Measurements from ENCODE around the gene WASHC3. TPM values are rescaled to one million over a fixed set of nuclear protein-coding genes. Genes with fewer than 3 reads are reported as not detected.
"Not testable (repeated sequence)": the region's sequence is repeated elsewhere in the genome, so short reads cannot be mapped to it uniquely, and the experiment has no call there.

WASHC3 gene
- total RNA-seq, 4 donors from 2014 or later: 80.4 to 106 (median 87.1) TPM

DNA sequence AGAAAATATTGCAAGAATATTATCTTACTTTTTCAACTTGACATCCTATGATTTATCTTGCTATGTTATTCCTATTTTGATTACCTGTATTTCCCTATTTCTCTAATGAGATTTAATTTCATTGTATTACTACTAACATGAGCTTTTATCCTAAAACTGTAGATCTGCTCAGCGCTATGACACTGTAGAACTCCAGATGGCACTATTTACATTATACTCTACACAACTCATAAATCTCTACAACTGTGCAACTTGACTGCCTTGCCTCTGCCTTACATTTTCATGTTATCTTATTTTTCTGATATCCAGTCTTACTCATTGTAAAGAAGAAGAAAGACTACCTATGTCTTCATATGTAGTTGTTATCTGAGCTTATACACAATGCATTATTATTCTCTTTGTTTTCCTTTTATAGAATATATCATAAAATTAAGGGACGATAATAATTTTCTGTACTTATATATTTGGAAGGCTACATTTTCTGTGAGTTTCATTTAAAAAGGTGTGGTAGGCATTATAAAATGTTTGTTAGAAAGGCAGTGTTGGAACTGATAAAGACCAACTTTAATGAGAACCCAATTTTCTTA lies 34.0 kb upstream of the WASHC3 start:
- peaks cover 0 to 40% of the 10 kb centered on the region in 2 donors for H3K36me3 ChIP-seq
- no peak overlapping the region for H3K4me3 ChIP-seq
- TF ChIP-seq POLR2A (IDR thresholded peaks at IDR 0.05): no peak
- TF ChIP-seq, protein P1, sequence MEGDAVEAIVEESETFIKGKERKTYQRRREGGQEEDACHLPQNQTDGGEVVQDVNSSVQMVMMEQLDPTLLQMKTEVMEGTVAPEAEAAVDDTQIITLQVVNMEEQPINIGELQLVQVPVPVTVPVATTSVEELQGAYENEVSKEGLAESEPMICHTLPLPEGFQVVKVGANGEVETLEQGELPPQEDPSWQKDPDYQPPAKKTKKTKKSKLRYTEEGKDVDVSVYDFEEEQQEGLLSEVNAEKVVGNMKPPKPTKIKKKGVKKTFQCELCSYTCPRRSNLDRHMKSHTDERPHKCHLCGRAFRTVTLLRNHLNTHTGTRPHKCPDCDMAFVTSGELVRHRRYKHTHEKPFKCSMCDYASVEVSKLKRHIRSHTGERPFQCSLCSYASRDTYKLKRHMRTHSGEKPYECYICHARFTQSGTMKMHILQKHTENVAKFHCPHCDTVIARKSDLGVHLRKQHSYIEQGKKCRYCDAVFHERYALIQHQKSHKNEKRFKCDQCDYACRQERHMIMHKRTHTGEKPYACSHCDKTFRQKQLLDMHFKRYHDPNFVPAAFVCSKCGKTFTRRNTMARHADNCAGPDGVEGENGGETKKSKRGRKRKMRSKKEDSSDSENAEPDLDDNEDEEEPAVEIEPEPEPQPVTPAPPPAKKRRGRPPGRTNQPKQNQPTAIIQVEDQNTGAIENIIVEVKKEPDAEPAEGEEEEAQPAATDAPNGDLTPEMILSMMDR (IDR thresholded peaks at IDR 0.05): peak in 1 of 4 experiments; percentile 30
- no peaks in the 10 kb centered on the region for H3K27me3 ChIP-seq
- WGBS, 2 donors (ENCODE audit: low coverage in 1 of 2): 57 to 61% methylated on average over 2 of the region's 2 CpGs
- H3K27ac ChIP-seq: no peak overlapping the region
- no peaks in the 10 kb centered on the region for H3K9me3 ChIP-seq
- H3K4me1 ChIP-seq: no peaks in the 10 kb centered on the region
- no peak for ATAC-seq

DNA sequence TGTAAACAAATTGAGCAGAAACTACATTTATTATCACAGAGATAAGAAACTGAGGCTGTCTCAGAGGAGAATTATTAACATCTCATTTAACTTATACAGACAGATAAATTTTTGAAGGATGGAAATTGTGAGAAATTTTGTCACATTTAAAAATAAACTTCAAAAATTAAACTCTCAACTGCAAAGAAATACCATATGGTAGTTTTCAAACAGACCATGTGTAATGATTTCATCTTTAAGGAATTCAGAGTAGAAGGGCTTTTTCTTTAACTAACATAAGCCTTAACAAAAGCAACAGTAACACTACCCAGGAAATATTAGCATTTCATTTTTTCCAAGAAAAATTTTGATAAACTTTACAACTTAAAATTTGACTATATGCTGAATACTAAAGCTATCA lies 31.5 kb upstream of the WASHC3 start:
- no peak for ATAC-seq
- H3K27ac ChIP-seq: no peak overlapping the region
- H3K9me3 ChIP-seq: no peaks in the 10 kb centered on the region
- peaks cover 0 to 25% of the 10 kb centered on the region in 2 donors for H3K36me3 ChIP-seq
- H3K27me3 ChIP-seq: no peaks in the 10 kb centered on the region
- TF ChIP-seq POLR2A (IDR thresholded peaks at IDR 0.05) (no peak), POLR2AphosphoS5 (IDR thresholded peaks at IDR 0.05) (no peak), EP300 (IDR thresholded peaks at IDR 0.05) (no peak)
- TF ChIP-seq, protein P1 (IDR thresholded peaks at IDR 0.05): no peak
- no peak overlapping the region for H3K4me3 ChIP-seq
- no peaks in the 10 kb centered on the region for H3K4me1 ChIP-seq

DNA sequence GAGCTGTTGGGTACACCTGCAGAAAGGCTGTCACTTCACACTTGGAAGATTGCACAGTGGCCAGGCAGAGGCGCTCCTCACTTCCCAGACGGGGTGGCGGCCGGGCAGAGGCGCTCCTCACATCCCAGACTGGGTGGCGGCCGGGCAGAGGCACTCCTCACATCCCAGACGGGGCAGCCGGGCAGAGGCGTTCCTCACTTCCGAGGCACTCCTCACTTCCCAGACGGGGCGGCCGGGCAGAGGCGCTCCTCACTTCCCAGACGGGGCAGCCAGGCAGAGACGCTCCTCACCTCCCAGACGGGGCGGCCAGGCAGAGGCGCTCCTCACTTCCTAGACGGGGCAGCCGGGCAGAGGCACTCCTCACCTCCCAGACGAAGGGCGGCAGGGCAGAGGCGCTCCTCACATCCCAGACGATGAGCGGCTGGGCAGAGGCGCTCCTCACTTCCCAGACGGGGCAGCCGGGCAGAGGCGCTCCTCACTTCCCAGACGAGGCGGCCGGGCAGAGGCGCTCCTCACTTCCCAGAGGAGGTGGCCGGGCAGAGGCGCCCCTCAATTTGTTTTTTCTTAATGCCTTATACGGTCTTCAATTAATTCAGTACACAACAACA lies 27.5 kb upstream of the WASHC3 start:
- WGBS, 2 donors (ENCODE audit: low coverage in 1 of 2): 96% methylated on average over 10 of the region's 38 CpGs; no CpG with 5 or more reads in 1 of the 2 donors
- H3K36me3 ChIP-seq: peaks cover 0 to 21% of the 10 kb centered on the region in 2 donors
- H3K4me3 ChIP-seq, H3K27me3 ChIP-seq, ATAC-seq, H3K4me1 ChIP-seq, H3K9me3 ChIP-seq, H3K27ac ChIP-seq: not testable (repeated sequence)

DNA sequence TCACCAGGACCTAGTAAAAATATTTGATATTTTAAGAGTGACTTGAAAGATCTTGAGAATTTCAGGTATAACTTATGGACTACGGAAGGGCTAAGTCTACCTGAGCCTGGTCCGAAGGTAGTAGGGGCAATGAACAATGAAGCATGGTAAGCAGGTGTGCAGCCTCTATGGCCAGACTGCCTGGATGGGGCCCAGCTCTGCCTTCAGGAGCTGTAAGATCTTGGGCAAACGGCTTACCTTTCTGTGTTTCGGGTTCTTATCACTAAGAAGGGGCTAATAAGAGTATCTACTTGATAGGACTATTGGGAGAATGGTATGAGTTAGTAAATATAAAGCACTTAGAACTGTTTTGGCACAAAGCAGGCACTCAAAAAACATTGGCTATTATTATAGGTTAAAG lies 19.1 kb upstream of the WASHC3 start:
- H3K36me3 ChIP-seq: peaks cover 0 to 84% of the 10 kb centered on the region in 2 donors
- WGBS, 2 donors (ENCODE audit: low coverage in 1 of 2): 90 to 94% methylated on average over 2 to 4 of the region's 4 CpGs
- ATAC-seq: no peak
- TF ChIP-seq POLR2A (IDR thresholded peaks at IDR 0.05) (no peak), POLR2AphosphoS5 (IDR thresholded peaks at IDR 0.05) (no peak), EP300 (IDR thresholded peaks at IDR 0.05) (no peak)
- TF ChIP-seq, protein P1 (IDR thresholded peaks at IDR 0.05): no peak
- H3K4me1 ChIP-seq: no peaks in the 10 kb centered on the region
- no peak overlapping the region for H3K4me3 ChIP-seq
- H3K27me3 ChIP-seq: no peaks in the 10 kb centered on the region
- no peak overlapping the region for H3K27ac ChIP-seq
- H3K9me3 ChIP-seq: no peaks in the 10 kb centered on the region

DNA sequence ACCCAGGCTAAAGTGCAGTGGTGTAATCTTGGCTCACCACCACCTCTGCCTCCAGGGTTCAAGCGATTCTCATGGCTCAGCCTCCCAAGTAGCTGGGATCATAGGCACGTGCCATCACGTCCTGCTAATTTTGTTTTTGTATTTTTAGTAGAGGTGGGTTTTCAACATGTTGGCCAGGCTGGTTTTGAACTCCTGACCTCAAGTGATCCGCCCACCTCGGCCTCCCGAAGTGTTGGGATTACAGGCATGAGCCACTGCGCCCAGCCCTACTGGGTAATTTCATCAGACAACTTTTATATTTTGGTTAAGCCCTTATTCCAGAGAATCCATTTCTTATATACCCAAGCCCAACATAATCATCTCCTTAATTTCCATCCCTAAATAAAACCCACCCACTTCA lies 10.3 kb upstream of the WASHC3 start:
- not testable (repeated sequence) for H3K27me3 ChIP-seq, H3K27ac ChIP-seq, ATAC-seq, H3K9me3 ChIP-seq, H3K4me3 ChIP-seq, H3K4me1 ChIP-seq
- H3K36me3 ChIP-seq: peaks cover 0 to 39% of the 10 kb centered on the region in 2 donors
- WGBS, 2 donors (ENCODE audit: low coverage in 1 of 2): 88 to 94% methylated on average over 3 to 7 of the region's 7 CpGs

DNA sequence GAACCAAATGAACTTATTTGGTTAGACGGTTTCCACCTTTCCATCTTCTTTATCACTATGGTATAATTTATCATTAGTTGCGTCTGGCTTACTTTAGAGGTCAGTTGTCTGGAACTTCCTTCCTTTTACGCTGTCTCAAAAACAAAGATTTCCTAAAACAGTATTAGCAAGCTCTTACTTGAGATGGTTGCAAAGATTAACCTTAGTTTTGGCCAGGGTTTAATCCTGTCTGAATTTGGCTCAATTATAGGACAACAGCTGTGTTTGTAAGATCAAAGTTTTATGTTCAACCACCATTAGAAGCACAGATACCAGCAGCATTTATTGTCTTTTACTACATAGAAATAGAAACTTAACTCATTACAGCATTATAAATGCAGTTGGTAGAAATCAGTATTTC lies 7.9 kb upstream of the WASHC3 start:
- WGBS, 2 donors (ENCODE audit: low coverage in 1 of 2): 38 to 62% methylated on average over 3 of the region's 3 CpGs

More for the DNA sequence above, 7.9 kb upstream of the WASHC3 start:
- H3K27ac ChIP-seq: peak overlapping the region in 2 of 4 donors; percentile 6 to 15
- TF ChIP-seq EP300 (IDR thresholded peaks at IDR 0.05) (no peak), POLR2AphosphoS5 (IDR thresholded peaks at IDR 0.05) (no peak), POLR2A (IDR thresholded peaks at IDR 0.05) (no peak)
- TF ChIP-seq, protein P1 (IDR thresholded peaks at IDR 0.05): no peak
- no peaks in the 10 kb centered on the region for H3K27me3 ChIP-seq
- no peaks in the 10 kb centered on the region for H3K4me1 ChIP-seq
- H3K9me3 ChIP-seq: no peaks in the 10 kb centered on the region
- ATAC-seq: no peak
- peaks cover 0 to 15% of the 10 kb centered on the region in 2 donors for H3K36me3 ChIP-seq
- H3K4me3 ChIP-seq: no peak overlapping the region
